Right lobe of liver (tissue), 4 donors: ENCODE results near the gene THSD7B.

Source experiments
- CTCF ChIP-seq, 4 donors: fragments of 200-600 bp in 3 of 4; fragments of 450-650 bp in 1 of 4; IDR thresholded peaks; one replicate each; pipeline versions ENCODE4 v1.5.1 to v1.8.0; 2016 to 2022; ENCODE audit warnings: antibody characterized with exemption in 4 of 4, mild to moderate bottlenecking in 2 of 4
- POLR2A ChIP-seq: fragments of 450-650 bp; IDR thresholded peaks from one replicate; pipeline ENCODE4 v1.6.1; 2017; ENCODE audit warnings: antibody characterized with exemption, mild to moderate bottlenecking
- donor health status: DM: no; HTN: no; CAD: no.
- donor health status: DM: no; HTN: no; CAD: no.
- donor health status: DM: no; HTN: yes; CAD: no.

GRCh38 chr2:137570484-137570883, 805.1 kb downstream of the THSD7B start:
- TF ChIP-seq CTCF (IDR thresholded peaks at IDR 0.05) (no peak), POLR2A (no peak)
